ENCODE results near the gene PKD2.

- no peak for TF ChIP-seq POLR2A (IDR thresholded peaks at IDR 0.05)
- TF ChIP-seq POLR2AphosphoS5 (IDR thresholded peaks at IDR 0.05), result peak; percentile 67 to 91 (median 84)
- no peak for TF ChIP-seq CTCF (IDR thresholded peaks at IDR 0.05)
- TF ChIP-seq EP300 (IDR thresholded peaks at IDR 0.05), result no peak
Measured at GRCh38 chr4:88007304-88008121, at the start of gene PKD2.

All from sigmoid colon (tissue), 4 donors.